Gastroesophageal sphincter (tissue), 4 donors: ENCODE measurements around the gene KLHDC7B. TPM values are rescaled to one million over a fixed set of nuclear protein-coding genes. Genes with fewer than 3 reads are reported as not detected.
A peak's percentile ranks its signal among the peaks of the same experiment; 100 is the strongest.

Experiments
- ATAC-seq: fragments of 150-250 bp; one replicate; pipeline ENCODE4 v1.9.1; 2016; ENCODE audit warnings: mild to moderate bottlenecking, moderate library complexity
- H3K27ac ChIP-seq, 4 donors: fragments of 200-600 bp; sonication (generic) in 3 of 4; 1 replicate in 3 of 4; 2 replicates in 1 of 4; pipeline ENCODE4 v1.5.1; 2016 to 2019
- H3K27me3 ChIP-seq: fragments of 200-600 bp; sonication (generic); one replicate; pipeline ENCODE4 v1.5.1; 2019
- H3K36me3 ChIP-seq, 2 donors: fragments of 200-600 bp; sonication (generic); one replicate each; pipeline ENCODE4 v1.5.1; 2019; ENCODE audit warnings: control low read depth in 1 of 2
- H3K4me1 ChIP-seq, 3 donors: fragments of 200-600 bp; sonication (generic); 1 replicate in 2 of 3; 2 replicates in 1 of 3; pipeline ENCODE4 v1.5.1; 2016 to 2019; ENCODE audit warnings: control low read depth in 2 of 3
- H3K4me3 ChIP-seq, 2 donors: fragments of 200-600 bp; sonication (generic); one replicate each; pipeline ENCODE4 v1.5.1; 2019; ENCODE audit warnings: mild to moderate bottlenecking in 1 of 2, moderate library complexity in 1 of 2
- H3K9me3 ChIP-seq, 3 donors: fragments of 200-600 bp; sonication (generic); one replicate each; pipeline ENCODE4 v1.5.1; 2017 to 2019; ENCODE audit warnings: control low read depth in 2 of 3
- CTCF ChIP-seq, 4 experiments: fragments of 200-600 bp in 2 of 4; fragments of 450-650 bp in 2 of 4; sonication (generic) in 1 of 4; IDR thresholded peaks; one replicate each; pipeline ENCODE4 v1.5.1; 2017 to 2019; ENCODE audit warnings: antibody characterized with exemption in 4 of 4, mild to moderate bottlenecking in 2 of 4, moderate library complexity in 2 of 4
- EP300 ChIP-seq: sonication (generic); formaldehyde crosslinking; IDR thresholded peaks from one replicate; pipeline ENCODE4 v1.6.1; 2017; ENCODE audit warnings: antibody characterized with exemption, mild to moderate bottlenecking
- POLR2A ChIP-seq, 2 donors: fragments of 450-650 bp; IDR thresholded peaks; one replicate each; pipeline ENCODE4 v1.6.1; 2017; ENCODE audit warnings: antibody characterized with exemption in 2 of 2, mild to moderate bottlenecking in 2 of 2, moderate library complexity in 1 of 2
- POLR2AphosphoS5 ChIP-seq: sonication (generic); formaldehyde crosslinking; IDR thresholded peaks from one replicate; pipeline ENCODE4 v1.6.1; 2017; ENCODE audit warnings: antibody characterized with exemption
- WGBS, 2 donors: methylation state at CpG; one replicate each; pipeline ENCODE4 v1.1.5; 2018; ENCODE audit warnings: low coverage in 1 of 2; 5-methylcytosine and 5-hydroxymethylcytosine counted together
- total RNA-seq, 4 donors: library from RNA; depleted of rRNA; stranded (reverse); fragments of >200 nt; gene quantifications; one replicate each; pipeline ENCODE4 v1.1.0, GENCODE V29; 2016

The KLHDC7B gene
- total RNA-seq, 4 donors from 2014 or later, result 0.08 to 0.31 (median 0.27) TPM; not detected in 1

DNA sequence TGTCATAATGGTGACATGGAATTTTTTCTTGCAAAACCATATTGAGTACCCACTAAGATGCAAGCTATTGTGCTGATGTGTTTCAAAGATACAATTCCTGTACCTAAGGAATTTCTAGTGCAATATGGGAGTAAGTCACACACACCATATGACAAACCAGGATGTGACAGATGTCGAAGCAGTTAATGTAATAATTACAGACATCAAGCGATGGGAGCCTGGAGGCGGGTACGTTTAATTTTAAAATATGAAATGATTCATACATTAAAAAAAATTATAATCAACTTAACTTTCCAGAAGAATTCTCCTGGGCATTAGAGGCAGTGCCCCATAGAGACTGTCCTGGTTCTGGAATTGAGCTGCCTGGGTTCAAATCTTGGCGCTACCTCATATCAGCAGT lies 11.0 kb downstream of the KLHDC7B start:
- TF ChIP-seq CTCF (IDR thresholded peaks at IDR 0.05), result no peak
- TF ChIP-seq EP300, result no peak
- no peak for TF ChIP-seq POLR2AphosphoS5
- no peak for TF ChIP-seq POLR2A (IDR thresholded peaks at IDR 0.05)
- Histone ChIP-seq H3K27me3 (peaks cover 13% of the 10 kb centered on the region), H3K4me3 (no peak overlapping the region), H3K9me3 (no peaks in the 10 kb centered on the region), H3K36me3 (no peaks in the 10 kb centered on the region), H3K27ac (no peak overlapping the region), H3K4me1 (no peaks in the 10 kb centered on the region)
- no peak for ATAC-seq
- 80 to 87% methylated on average over 5 of the region's 5 CpGs for WGBS, 2 donors

DNA sequence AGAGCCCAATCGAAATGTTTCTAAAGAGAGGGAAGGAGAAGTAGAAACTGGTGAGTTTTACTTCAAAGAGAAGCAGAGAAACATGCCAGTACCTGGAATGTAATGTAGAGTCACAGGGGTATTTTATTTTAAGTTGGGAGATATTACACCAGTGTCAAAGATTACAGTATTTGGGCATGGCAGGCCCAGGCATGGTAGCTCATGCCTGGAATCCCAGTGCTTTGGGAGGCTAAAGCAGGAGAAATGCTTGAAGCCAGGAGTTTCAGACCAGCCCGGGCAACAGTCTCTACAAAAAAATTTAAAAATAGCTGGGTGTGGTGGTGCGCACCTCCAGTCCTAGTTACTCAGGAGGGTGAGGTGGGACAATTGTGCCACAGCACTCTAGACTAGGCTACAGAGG lies 14.3 kb downstream of the KLHDC7B start:
- Histone ChIP-seq H3K9me3 (no peaks in the 10 kb centered on the region), H3K27me3 (no peaks in the 10 kb centered on the region), H3K4me1 (peaks cover 0 to 22% (median 7%) of the 10 kb centered on the region in 3 donors), H3K36me3 (no peaks in the 10 kb centered on the region), H3K4me3 (no peak overlapping the region), H3K27ac (no peak overlapping the region)
- ATAC-seq, result no peak
- no peak for TF ChIP-seq CTCF (IDR thresholded peaks at IDR 0.05)
- no peak for TF ChIP-seq POLR2A (IDR thresholded peaks at IDR 0.05)
- TF ChIP-seq POLR2AphosphoS5, result no peak
- no peak for TF ChIP-seq EP300
- 91% methylated on average over 3 of the region's 3 CpGs; no CpG with 5 or more reads in 1 of the 2 donors for WGBS, 2 donors

DNA sequence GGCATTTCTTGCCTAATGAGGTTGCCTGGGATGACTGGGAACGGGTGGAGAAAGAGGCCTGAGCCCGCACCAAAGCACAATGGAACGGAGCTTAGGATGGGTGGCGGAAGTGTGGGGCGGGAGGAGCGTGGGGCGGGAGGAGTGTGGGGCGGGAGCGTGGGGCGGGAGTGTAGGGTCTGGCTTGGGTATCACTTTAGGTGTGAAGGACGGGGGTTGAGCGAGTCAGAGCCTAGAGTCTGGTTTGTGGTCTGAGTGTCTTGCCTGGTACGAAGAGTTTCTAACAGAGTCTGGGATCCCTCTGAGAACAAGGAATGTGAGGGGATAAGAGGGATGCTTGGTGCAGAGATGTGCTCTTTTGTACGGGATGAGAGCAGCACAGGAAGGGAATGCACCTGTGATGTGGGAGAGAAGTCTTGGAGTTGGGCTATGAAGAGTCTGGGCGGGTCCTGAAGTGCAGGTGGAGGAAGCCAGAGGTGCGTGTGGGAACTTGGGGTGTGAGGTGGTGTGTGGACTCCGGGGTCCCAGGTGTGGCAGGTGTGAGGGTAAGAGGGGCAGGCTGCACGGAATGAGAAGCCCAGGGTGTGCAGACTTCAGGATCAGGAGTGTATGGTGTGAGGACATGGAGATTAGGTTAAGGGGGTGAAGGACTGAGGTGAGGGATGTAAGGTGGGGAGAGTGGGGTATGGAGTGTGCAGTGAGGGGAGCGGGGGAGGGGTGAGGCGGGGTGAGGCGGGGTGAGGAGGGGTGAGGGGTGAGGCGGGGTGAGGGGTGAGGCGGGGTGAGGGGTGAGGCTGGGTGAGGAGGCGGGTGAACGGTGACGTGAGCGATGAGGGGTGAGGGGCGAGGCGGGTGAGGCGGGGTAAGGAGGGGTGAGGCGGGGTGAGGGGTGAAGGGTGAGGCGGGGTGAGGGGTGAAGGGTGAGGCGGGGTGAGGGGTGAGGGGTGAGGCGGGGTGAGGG lies 16.0 kb downstream of the KLHDC7B start:
- no peak for TF ChIP-seq CTCF (IDR thresholded peaks at IDR 0.05)
- TF ChIP-seq POLR2AphosphoS5, result no peak
- TF ChIP-seq EP300, result no peak
- TF ChIP-seq POLR2A (IDR thresholded peaks at IDR 0.05), result no peak
- Histone ChIP-seq H3K27me3 (no peaks in the 10 kb centered on the region), H3K4me1 (peaks cover 0 to 22% (median 7%) of the 10 kb centered on the region in 3 donors), H3K4me3 (no peak overlapping the region), H3K27ac (no peak overlapping the region), H3K9me3 (no peaks in the 10 kb centered on the region), H3K36me3 (no peaks in the 10 kb centered on the region)
- WGBS, 2 donors, result 57 to 76% methylated on average over 4 to 10 of the region's 34 CpGs
- ATAC-seq, result no peak

GRCh38 chr22:50562523-50563412 lies 17.1 kb downstream of the KLHDC7B start, which contains the start of gene SYCE3:
Gene SYCE3 (minus strand): TSS chr22:50562919. CDS start chr22:50556405, 6,514 bp downstream.
- Histone ChIP-seq H3K4me1 (peaks cover 0 to 22% (median 7%) of the 10 kb centered on the region in 3 donors), H3K27ac (peak within 1 kb of the TSS in 3 of 4 donors; percentile 68 to 77 (median 72)), H3K27me3 (no peaks in the 10 kb centered on the region), H3K36me3 (peaks cover 0 to 5% of the 10 kb centered on the region in 2 donors), H3K9me3 (no peaks in the 10 kb centered on the region), H3K4me3 (peak within 1 kb of the TSS; percentile 42 to 61)
- peak in 3 of 4 experiments; percentile 95 to 97 (median 96) for TF ChIP-seq CTCF (IDR thresholded peaks at IDR 0.05)
- no peak for TF ChIP-seq EP300
- peak; percentile 61 for TF ChIP-seq POLR2AphosphoS5
- peak in 1 of 2 donors; percentile 41 for TF ChIP-seq POLR2A (IDR thresholded peaks at IDR 0.05)
- 1% methylated on average over 27 of the region's 61 CpGs; no CpG with 5 or more reads in 1 of the 2 donors for WGBS, 2 donors
- peak; percentile 96 for ATAC-seq
